Breast epithelium (tissue), 4 donors: ENCODE results near the gene PRKAG1. TPM values are rescaled to one million over a fixed set of nuclear protein-coding genes. Genes with fewer than 3 reads are reported as not detected.

Experiments used
- DNase-seq, 2 donors: peaks; one replicate each; pipeline ENCODE4 v3.0.0-alpha.2; 2019; ENCODE audit warnings: low spot score in 2 of 2
- H3K27ac ChIP-seq, 2 donors: fragments of 200-600 bp; sonication (generic) in 1 of 2; one replicate each; pipeline ENCODE4 v1.5.1; 2016 to 2019; ENCODE audit warnings: mild to moderate bottlenecking in 1 of 2
- H3K27me3 ChIP-seq, 2 donors: fragments of 200-600 bp; sonication (generic) in 1 of 2; one replicate each; pipeline versions ENCODE4 v1.5.1 to v1.6.0; 2017 to 2019; ENCODE audit warnings: control low read depth in 1 of 2, mild to moderate bottlenecking in 1 of 2
- H3K36me3 ChIP-seq: fragments of 200-600 bp; one replicate; pipeline ENCODE4 v1.5.1; 2019
- H3K4me1 ChIP-seq, 2 donors: fragments of 200-600 bp; sonication (generic); one replicate each; pipeline ENCODE4 v1.5.1; 2016 to 2019; ENCODE audit warnings: control low read depth in 1 of 2
- H3K4me3 ChIP-seq, 3 donors: fragments of 200-600 bp; sonication (generic); 1 replicate in 2 of 3; 2 replicates in 1 of 3; pipeline ENCODE4 v1.5.1; 2016 to 2019; ENCODE audit warnings: mild to moderate bottlenecking in 3 of 3, moderate library complexity in 2 of 3
- H3K9me3 ChIP-seq, 2 donors: fragments of 200-600 bp; sonication (generic) in 1 of 2; one replicate each; pipeline ENCODE4 v1.5.1; 2016 to 2019; ENCODE audit warnings: control low read depth in 1 of 2
- POLR2A ChIP-seq: fragments of 450-650 bp; IDR thresholded peaks from one replicate; pipeline ENCODE4 v1.6.1; 2016; ENCODE audit warnings: antibody characterized with exemption, mild to moderate bottlenecking, moderate library complexity
- POLR2AphosphoS5 ChIP-seq, 3 donors: sonication (generic); formaldehyde crosslinking; IDR thresholded peaks; one replicate each; pipeline ENCODE4 v1.6.1; 2017; ENCODE audit warnings: antibody characterized with exemption in 3 of 3
- intact Hi-C: fragments of 100-400 bp; cut with DNase I; formaldehyde crosslinking; loops from one replicate; pipeline ENCODE4 v1.15.1; 2023; ENCODE audit warnings: low total_unique reads
- total RNA-seq, 3 donors: library from RNA; depleted of rRNA; stranded (reverse); fragments of >200 nt; gene quantifications; one replicate each; pipeline ENCODE4 v1.1.0, GENCODE V29; 2016
- TF ChIP-seq, protein P1 (sequence below), 3 donors: fragments of 450-650 bp; IDR thresholded peaks; one replicate each; pipeline ENCODE4 v1.5.1; 2016 to 2017; ENCODE audit warnings: antibody characterized with exemption in 3 of 3, mild to moderate bottlenecking in 3 of 3, moderate library complexity in 3 of 3

Gene PRKAG1
- total RNA-seq, 3 donors from 2014 or later, result 50.5 to 84.3 (median 54.0) TPM

DNA sequence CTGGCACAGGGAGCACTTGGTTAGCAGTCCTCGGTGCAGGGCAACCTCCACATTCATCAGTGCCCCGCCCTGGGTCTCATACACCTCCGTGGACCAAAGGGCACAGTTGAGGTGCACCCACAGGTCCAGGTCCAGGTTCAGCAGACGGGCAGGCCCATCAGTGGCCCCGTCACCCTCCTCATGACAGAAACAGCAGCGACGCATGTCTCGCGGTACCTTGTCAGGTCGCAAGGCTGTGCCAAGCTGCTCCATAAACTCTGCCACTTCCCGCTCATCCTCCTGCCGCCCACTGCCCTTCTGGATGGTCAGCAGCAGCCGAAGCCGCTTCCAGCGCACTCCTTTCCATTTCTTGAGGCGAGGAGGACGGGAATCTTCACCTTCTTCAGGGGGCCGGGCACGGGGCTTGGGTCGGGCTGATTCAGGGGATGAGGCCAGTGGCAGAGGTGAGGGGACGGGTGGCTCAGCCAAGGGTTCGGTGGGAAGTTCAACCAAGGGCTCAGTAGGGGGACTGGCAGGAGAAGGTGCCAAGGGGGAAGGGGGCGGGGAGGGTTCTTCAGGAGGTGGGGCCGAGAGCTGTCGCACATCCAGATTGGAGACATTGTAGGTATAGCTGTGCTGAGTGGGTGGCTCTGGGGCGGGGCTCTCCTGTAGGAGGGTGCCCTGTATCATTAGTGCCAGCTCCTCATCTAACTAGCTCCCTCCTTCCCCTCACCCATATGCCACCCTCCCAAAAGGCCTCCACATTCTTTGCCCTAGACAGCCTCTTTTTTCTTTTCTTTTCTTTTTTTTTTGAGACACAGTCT, 8.3 kb upstream of the PRKAG1 start:
- Histone ChIP-seq H3K4me3 (no peak overlapping the region), H3K9me3 (no peaks in the 10 kb centered on the region), H3K4me1 (no peaks in the 10 kb centered on the region), H3K36me3 (no peaks in the 10 kb centered on the region), H3K27me3 (no peaks in the 10 kb centered on the region), H3K27ac (no peak overlapping the region)
- no peak for DNase-seq
- TF ChIP-seq, protein P1, sequence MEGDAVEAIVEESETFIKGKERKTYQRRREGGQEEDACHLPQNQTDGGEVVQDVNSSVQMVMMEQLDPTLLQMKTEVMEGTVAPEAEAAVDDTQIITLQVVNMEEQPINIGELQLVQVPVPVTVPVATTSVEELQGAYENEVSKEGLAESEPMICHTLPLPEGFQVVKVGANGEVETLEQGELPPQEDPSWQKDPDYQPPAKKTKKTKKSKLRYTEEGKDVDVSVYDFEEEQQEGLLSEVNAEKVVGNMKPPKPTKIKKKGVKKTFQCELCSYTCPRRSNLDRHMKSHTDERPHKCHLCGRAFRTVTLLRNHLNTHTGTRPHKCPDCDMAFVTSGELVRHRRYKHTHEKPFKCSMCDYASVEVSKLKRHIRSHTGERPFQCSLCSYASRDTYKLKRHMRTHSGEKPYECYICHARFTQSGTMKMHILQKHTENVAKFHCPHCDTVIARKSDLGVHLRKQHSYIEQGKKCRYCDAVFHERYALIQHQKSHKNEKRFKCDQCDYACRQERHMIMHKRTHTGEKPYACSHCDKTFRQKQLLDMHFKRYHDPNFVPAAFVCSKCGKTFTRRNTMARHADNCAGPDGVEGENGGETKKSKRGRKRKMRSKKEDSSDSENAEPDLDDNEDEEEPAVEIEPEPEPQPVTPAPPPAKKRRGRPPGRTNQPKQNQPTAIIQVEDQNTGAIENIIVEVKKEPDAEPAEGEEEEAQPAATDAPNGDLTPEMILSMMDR (IDR thresholded peaks at IDR 0.05), result no peak
- no peak for TF ChIP-seq POLR2AphosphoS5 (IDR thresholded peaks at IDR 0.05)
- no peak for TF ChIP-seq POLR2A
- intact Hi-C loops, result no loop called here

DNA sequence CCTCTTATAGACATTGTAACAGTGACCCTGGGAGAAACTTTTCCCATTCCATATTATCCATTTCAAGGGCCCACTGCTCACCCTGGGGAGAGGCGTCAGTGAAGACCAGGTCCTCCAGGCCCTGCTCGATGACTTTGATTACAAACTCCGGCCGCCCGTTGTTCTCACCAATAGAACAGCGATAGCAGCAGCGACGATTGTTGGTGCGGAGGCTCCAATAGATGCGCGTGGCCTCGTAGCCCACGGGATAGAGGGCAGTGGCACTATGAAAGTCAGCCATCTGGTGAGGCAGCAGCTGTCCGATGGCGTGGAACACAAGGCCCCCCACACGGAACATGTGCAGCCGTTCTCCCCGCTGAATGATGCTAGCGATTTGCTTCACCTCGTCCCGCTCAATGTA, 7.5 kb upstream of the PRKAG1 start:
- no peak overlapping the region for H3K27ac ChIP-seq
- no peaks in the 10 kb centered on the region for H3K9me3 ChIP-seq
- H3K4me1 ChIP-seq, result no peaks in the 10 kb centered on the region
- intact Hi-C loops, result no loop called here
- TF ChIP-seq, protein P1 (IDR thresholded peaks at IDR 0.05), result no peak
- no peak overlapping the region for H3K4me3 ChIP-seq
- no peaks in the 10 kb centered on the region for H3K27me3 ChIP-seq
- no peaks in the 10 kb centered on the region for H3K36me3 ChIP-seq
- DNase-seq, result no peak

DNA sequence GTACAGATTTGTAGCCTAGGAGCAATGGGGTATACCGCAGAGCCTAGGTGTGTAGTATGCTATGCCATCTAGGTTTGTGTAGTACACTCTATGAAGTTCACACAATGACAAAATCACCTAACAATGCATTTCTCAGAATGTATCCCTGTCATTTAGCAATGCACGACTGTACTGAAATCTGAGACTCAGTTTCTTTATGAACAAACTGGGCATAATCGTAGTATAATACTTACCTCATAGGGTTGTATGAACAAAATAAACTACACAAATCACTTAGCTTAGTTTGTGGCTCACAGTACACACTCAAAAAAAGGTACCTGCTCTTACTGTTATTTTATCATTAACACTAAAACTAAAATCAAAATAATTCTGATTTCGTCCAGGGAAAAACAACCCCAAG, 6.9 kb upstream of the PRKAG1 start:
- TF ChIP-seq POLR2AphosphoS5 (IDR thresholded peaks at IDR 0.05) (no peak), POLR2A (no peak)
- TF ChIP-seq, protein P1 (IDR thresholded peaks at IDR 0.05), result no peak
- no peak overlapping the region for H3K27ac ChIP-seq
- intact Hi-C loops, result no loop called here
- no peaks in the 10 kb centered on the region for H3K9me3 ChIP-seq
- H3K27me3 ChIP-seq, result no peaks in the 10 kb centered on the region
- no peaks in the 10 kb centered on the region for H3K36me3 ChIP-seq
- no peak for DNase-seq
- H3K4me3 ChIP-seq, result no peak overlapping the region
- H3K4me1 ChIP-seq, result no peaks in the 10 kb centered on the region

DNA sequence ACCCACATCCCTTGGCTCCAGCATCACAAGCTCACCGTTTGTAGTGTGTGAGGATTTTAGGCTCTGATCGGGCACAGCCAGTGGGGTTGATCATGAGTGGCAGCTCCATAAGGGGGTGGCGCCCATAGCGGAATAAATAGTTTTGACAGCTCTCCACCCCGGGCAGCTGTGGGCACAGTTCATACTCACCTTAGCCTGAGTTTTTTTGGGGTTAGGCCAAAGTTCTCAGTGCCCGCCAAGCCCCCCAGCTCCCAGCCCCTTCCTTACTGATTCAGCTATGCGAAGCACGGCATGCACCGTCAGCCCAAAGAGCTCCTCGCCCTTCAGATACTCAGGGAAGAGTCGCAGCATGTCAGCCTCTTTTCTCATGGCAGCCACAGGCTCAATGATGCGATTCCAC, 6.0 kb upstream of the PRKAG1 start:
- TF ChIP-seq, protein P1 (IDR thresholded peaks at IDR 0.05), result no peak
- TF ChIP-seq POLR2A (no peak), POLR2AphosphoS5 (IDR thresholded peaks at IDR 0.05) (no peak)
- no peak overlapping the region for H3K27ac ChIP-seq
- intact Hi-C loops, result no loop called here
- peaks cover 0 to under 1% of the 10 kb centered on the region in 2 donors for H3K4me1 ChIP-seq
- H3K9me3 ChIP-seq, result no peaks in the 10 kb centered on the region
- H3K36me3 ChIP-seq, result no peaks in the 10 kb centered on the region
- H3K27me3 ChIP-seq, result no peaks in the 10 kb centered on the region
- DNase-seq, result no peak
- H3K4me3 ChIP-seq, result no peak overlapping the region

DNA sequence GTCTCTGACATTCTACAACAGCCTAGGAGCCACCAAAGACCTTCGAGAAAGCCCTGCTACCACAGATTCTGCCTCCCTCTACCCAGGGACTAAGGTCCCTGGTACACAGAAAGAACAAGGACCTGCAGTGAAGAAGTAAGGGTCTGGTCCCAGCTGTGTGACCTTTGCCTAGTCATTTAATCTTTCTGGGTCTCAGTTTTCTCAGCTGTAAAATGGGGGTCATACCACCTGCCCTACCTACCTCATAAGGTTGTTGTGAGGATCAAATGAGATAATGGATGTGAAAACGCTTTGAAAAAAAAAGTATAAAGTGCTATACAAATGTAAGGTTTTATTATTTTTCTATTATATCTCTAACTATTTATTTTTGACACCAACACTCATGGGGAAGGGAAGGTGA, 5.2 kb upstream of the PRKAG1 start:
- DNase-seq, result no peak
- TF ChIP-seq POLR2AphosphoS5 (IDR thresholded peaks at IDR 0.05) (no peak), POLR2A (no peak)
- TF ChIP-seq, protein P1 (IDR thresholded peaks at IDR 0.05), result no peak
- peaks cover 0 to 6% of the 10 kb centered on the region in 2 donors for H3K4me1 ChIP-seq
- no peaks in the 10 kb centered on the region for H3K9me3 ChIP-seq
- intact Hi-C loops, result no loop called here
- H3K36me3 ChIP-seq, result no peaks in the 10 kb centered on the region
- H3K27ac ChIP-seq, result no peak overlapping the region
- no peak overlapping the region for H3K4me3 ChIP-seq
- no peaks in the 10 kb centered on the region for H3K27me3 ChIP-seq
